Astrocyte of the spinal cord (primary cell): Measurements from ENCODE around the gene MBTD1.

Source experiments
- DNase-seq: peaks from one replicate; pipeline ENCODE4 v3.0.0; 2011; ENCODE audit warnings: low read depth, low spot score
- H3K4me3 ChIP-seq: 2 replicates; pipeline ENCODE4 v1.5.1; 2011; ENCODE audit warnings: low read depth, mild to moderate bottlenecking, low read length, moderate library complexity
- CTCF ChIP-seq: IDR thresholded peaks from 2 replicates; pipeline ENCODE4 v1.5.1; 2012; ENCODE audit warnings: low read depth, mild to moderate bottlenecking, low read length, inconsistent platforms
- in situ Hi-C: cut with HindIII; loops from 2 replicates; pipeline ENCODE4 v1.10.0; 2017; ENCODE audit warnings: low sequenced_read_pairs

Gene MBTD1

GRCh38 chr17:51197754-51198153 lies 62.1 kb downstream of the MBTD1 start:
- in situ Hi-C loops = no loop called here

GRCh38 chr17:51191895-51192294 lies 68.0 kb downstream of the MBTD1 start:
- in situ Hi-C loops = no loop called here
- DNase-seq = no peak
- H3K4me3 ChIP-seq = no peak overlapping the region
- TF ChIP-seq CTCF = no peak

More at GRCh38 chr17:51197754-51198153, 62.1 kb downstream of the MBTD1 start:
- no peak for DNase-seq
- H3K4me3 ChIP-seq = no peak overlapping the region
- no peak for TF ChIP-seq CTCF

GRCh38 chr17:51189628-51190027 lies 70.2 kb downstream of the MBTD1 start:
- DNase-seq = no peak
- no peak for TF ChIP-seq CTCF
- in situ Hi-C loops = no loop called here
- no peak overlapping the region for H3K4me3 ChIP-seq

- no peak for TF ChIP-seq CTCF
- in situ Hi-C loops = no loop called here
- H3K4me3 ChIP-seq = no peak overlapping the region
- DNase-seq = no peak
These were observed 70.7 kb downstream of the MBTD1 start for GRCh38 chr17:51189162-51189561.

- no peak for TF ChIP-seq CTCF
- in situ Hi-C loops = no loop called here
- DNase-seq = no peak
- no peak overlapping the region for H3K4me3 ChIP-seq
These were observed 71.5 kb downstream of the MBTD1 start for GRCh38 chr17:51188271-51188833.

- TF ChIP-seq CTCF = no peak
- in situ Hi-C loops = no loop called here
- no peak for DNase-seq
- H3K4me3 ChIP-seq = no peak overlapping the region
These were observed 74.0 kb downstream of the MBTD1 start for GRCh38 chr17:51185763-51186332.
